Measurements from ENCODE around the gene OCIAD1. TPM values are rescaled to one million over a fixed set of nuclear protein-coding genes. Genes with fewer than 3 reads are reported as not detected.

OCIAD1 gene
- total and polyA plus RNA-seq, 10 of the 15 experiments (the other 5 are each of a cell fraction or from before 2014, with no cell fraction given), result 89.1 to 196 (median 136) TPM

- TF ChIP-seq REST (IDR thresholded peaks at IDR 0.05; ENCODE audit: low read depth, low read length) (no peak), RB1 (IDR thresholded peaks at IDR 0.05; ENCODE audit: borderline replicate concordance) (no peak), PAX8 (IDR thresholded peaks at IDR 0.05) (no peak), MYB (IDR thresholded peaks at IDR 0.05; ENCODE audit: borderline replicate concordance, low read depth, low read length) (no peak), TARDBP (IDR thresholded peaks at IDR 0.05; ENCODE audit: borderline replicate concordance) (no peak), ELK1 (IDR thresholded peaks at IDR 0.05; ENCODE audit: low read depth, low read length) (no peak), NKRF (conservative IDR thresholded peaks at IDR 0.05) (no peak), PRDM15 (CRISPR knock-in tag; IDR thresholded peaks at IDR 0.05) (no peak)
Observed at GRCh38 chr4:48785302-48785701, 45.6 kb upstream of the OCIAD1 start (continued).

Data from GM12878 (cell line).